Measurements from ENCODE around the gene NCAM1.

NCAM1 gene

GRCh38 chr11:113322158-113322557, 360.9 kb downstream of the NCAM1 start:
- H3K4me1 Mint-ChIP-seq: no peaks in the 10 kb centered on the region
- no peak overlapping the region for H3K27ac Mint-ChIP-seq
- H3K9me3 Mint-ChIP-seq: no peaks in the 10 kb centered on the region
- no peak overlapping the region for H3K4me3 Mint-ChIP-seq
- H3K27me3 Mint-ChIP-seq: no peaks in the 10 kb centered on the region
- no peak for DNase-seq
- CTCF ChIA-PET: no interaction called here
- H3K36me3 Mint-ChIP-seq: peaks cover 10% of the 10 kb centered on the region

GRCh38 chr11:113324250-113324649, 363.0 kb downstream of the NCAM1 start:
- no peak overlapping the region for H3K4me3 Mint-ChIP-seq
- CTCF ChIA-PET: interaction anchor here (1.1 to 2.7 kb wide), 2 partner anchors 14 to 18 kb away, joined by 4 to 10 read pairs; no protein-coding TSS in a partner anchor
- no peak overlapping the region for H3K27ac Mint-ChIP-seq
- H3K9me3 Mint-ChIP-seq: no peaks in the 10 kb centered on the region
- no peaks in the 10 kb centered on the region for H3K27me3 Mint-ChIP-seq
- no peak for DNase-seq
- no peaks in the 10 kb centered on the region for H3K4me1 Mint-ChIP-seq
- peaks cover 2% of the 10 kb centered on the region for H3K36me3 Mint-ChIP-seq
